Stomach smooth muscle (tissue), 2 donors: Measurements from ENCODE around the gene ZFP64.

Source experiments
- H3K27ac ChIP-seq: one replicate; pipeline ENCODE4 v1.7.0; 2013; ENCODE audit warnings: mild to moderate bottlenecking, low read length, inconsistent platforms
- H3K27me3 ChIP-seq, 2 donors: one replicate each; pipeline ENCODE4 v1.7.0; 2013; ENCODE audit warnings: low read length in 2 of 2; ENCODE audit not compliant: insufficient read depth in 2 of 2, control insufficient read depth in 1 of 2
- H3K36me3 ChIP-seq, 2 donors: one replicate each; pipeline ENCODE4 v1.7.0; 2013; ENCODE audit warnings: low read length in 2 of 2; ENCODE audit not compliant: control insufficient read depth in 2 of 2, insufficient read depth in 2 of 2
- H3K4me1 ChIP-seq: one replicate; pipeline ENCODE4 v1.7.0; 2013; ENCODE audit warnings: low read length; ENCODE audit not compliant: control insufficient read depth, insufficient read depth
- H3K4me3 ChIP-seq, 2 donors: one replicate each; pipeline ENCODE4 v1.7.0; 2013; ENCODE audit warnings: low read length in 2 of 2
- H3K9ac ChIP-seq, 2 donors: one replicate each; pipeline ENCODE4 v1.7.0; 2013; ENCODE audit warnings: low read length in 2 of 2, mild to moderate bottlenecking in 1 of 2
- H3K9me3 ChIP-seq, 2 donors: one replicate each; pipeline ENCODE4 v1.7.0; 2013; ENCODE audit warnings: low read length in 2 of 2; ENCODE audit not compliant: control insufficient read depth in 2 of 2
- donor health status: healthy.
- donor health status: Pancreatic carcinoma.

Gene ZFP64

DNA sequence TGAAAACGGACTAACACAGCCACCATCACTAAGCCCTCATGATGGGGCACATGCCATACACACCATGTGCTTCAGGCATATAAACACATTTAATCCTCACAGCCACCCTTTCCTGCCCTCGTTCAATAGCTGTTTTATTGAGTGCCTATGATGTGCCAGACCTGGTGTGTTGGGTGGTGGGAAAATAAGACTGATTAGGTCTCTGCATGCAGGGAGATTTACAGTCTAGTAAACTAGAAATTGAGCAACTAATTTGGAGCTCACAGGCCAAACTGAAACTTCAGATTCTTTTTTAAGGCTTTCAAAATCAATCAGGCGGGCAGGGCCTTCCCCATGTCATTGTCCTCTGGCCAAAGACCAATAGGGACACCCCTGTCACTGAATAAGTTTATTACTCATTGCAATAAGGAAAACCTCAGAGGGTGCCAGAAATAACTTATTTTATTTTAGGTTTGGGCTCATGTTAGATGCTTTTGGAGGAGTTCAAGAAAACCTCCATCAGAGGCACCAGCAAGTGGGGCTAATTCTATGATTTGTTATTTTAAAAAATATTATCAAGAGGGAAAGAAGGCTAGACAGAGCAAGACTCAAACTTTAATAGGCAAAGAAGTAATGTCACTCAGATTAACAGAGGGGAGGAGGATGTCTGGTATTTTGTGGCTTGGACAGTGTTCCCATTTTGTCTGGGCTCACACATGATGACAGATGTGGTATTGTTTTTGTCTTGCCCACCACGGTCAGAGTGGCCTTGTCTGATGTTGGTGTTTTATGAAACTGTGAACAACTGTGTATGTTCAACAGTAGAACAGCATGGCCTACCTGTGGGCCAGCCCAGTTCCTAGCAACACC lies 12.0 kb downstream of the ZFP64 start:
- H3K4me1 ChIP-seq, result no peaks in the 10 kb centered on the region
- H3K27me3 ChIP-seq, result no peaks in the 10 kb centered on the region
- peaks cover 0 to 21% of the 10 kb centered on the region in 2 donors for H3K36me3 ChIP-seq
- H3K9me3 ChIP-seq, result no peaks in the 10 kb centered on the region
- H3K4me3 ChIP-seq, result no peak overlapping the region
- H3K9ac ChIP-seq, result no peak overlapping the region
- H3K27ac ChIP-seq, result no peak overlapping the region

- H3K9me3 ChIP-seq, result no peaks in the 10 kb centered on the region
- no peak overlapping the region for H3K27ac ChIP-seq
- H3K4me1 ChIP-seq, result no peaks in the 10 kb centered on the region
- H3K36me3 ChIP-seq, result peaks cover 0 to 15% of the 10 kb centered on the region in 2 donors
- H3K27me3 ChIP-seq, result no peaks in the 10 kb centered on the region
- no peak overlapping the region for H3K4me3 ChIP-seq
- H3K9ac ChIP-seq, result no peak overlapping the region
Observed at GRCh38 chr20:52178691-52179090, 12.9 kb downstream of the ZFP64 start.

DNA sequence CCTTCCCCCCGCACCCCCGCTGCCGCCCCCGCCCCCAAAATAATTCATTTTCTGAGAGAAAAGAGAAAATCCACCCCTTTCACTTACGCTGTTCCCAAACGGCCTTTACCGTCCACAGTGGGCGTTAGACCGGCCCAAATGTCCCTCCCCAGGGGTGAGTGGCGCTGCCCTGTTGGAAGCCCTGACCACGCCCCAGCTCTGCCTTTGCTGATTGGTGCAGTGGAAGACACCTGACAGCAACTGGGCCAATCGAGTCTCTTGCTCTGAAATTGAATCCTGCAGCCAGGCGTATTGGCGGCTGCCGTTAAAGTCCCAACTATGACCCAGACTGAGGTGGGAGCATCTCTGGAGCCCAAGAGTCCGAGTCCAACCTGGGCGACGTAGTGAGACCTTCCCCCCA lies 15.7 kb downstream of the ZFP64 start:
- no peaks in the 10 kb centered on the region for H3K4me1 ChIP-seq
- H3K27ac ChIP-seq, result no peak overlapping the region
- H3K36me3 ChIP-seq, result peaks cover 10 to 12% of the 10 kb centered on the region in 2 donors
- H3K27me3 ChIP-seq, result no peaks in the 10 kb centered on the region
- no peak overlapping the region for H3K4me3 ChIP-seq
- H3K9ac ChIP-seq, result no peak overlapping the region
- no peaks in the 10 kb centered on the region for H3K9me3 ChIP-seq

DNA sequence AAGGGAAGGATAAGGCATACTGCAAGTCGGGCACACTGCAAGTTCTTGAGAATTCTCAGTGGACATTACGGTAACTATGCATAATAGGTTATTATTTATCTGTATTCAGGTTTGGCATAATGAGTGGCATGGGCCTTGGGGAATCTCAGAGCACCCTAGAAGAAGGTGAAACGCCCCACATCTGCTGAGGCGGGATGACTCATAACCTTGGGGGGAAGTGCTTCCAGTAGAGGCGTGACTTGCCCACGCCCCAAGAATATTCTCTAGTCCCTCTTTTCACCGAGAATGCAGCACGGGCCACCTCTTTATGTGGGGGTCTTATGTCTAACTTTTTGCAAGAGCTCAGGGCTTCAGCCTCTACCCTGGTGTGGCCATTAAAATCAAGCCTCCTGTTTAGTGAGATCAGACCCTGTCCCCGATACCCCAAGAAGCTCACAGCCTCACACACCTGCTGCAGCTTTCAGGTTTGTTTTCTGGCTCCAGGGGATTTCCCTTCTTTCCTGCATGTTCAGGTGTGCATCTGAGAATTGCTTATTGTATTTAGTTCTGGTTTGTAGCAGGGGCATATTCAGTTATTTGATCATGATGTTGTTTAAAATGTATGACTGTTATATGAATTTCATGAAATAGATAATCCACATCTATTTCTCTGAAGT lies 19.1 kb downstream of the ZFP64 start:
- Histone ChIP-seq H3K27me3 (no peaks in the 10 kb centered on the region), H3K9me3 (no peaks in the 10 kb centered on the region), H3K4me1 (no peaks in the 10 kb centered on the region), H3K27ac (no peak overlapping the region), H3K9ac (no peak overlapping the region), H3K4me3 (no peak overlapping the region), H3K36me3 (peaks cover 12 to 14% of the 10 kb centered on the region in 2 donors)

DNA sequence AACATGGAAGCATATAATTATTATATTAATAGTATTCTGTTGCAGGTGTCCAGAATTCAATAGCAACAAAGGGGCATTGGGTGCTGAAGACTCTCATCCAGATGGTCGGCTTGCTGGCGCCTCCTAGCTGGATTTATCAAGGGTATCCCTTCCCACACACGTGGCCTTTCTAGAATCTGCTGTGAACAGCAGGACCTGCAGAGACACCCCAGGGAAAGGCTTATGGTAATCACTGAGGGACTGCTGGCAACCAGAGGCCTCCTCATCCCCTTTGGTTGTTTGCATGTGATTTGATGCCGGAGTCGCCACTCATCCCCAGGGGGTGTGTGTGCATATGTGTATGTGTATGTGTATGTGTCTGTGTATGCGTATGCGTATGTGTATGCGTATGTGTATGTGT lies 20.6 kb downstream of the ZFP64 start:
- Histone ChIP-seq H3K27me3 (no peaks in the 10 kb centered on the region), H3K27ac (no peak overlapping the region), H3K4me3 (no peak overlapping the region), H3K9me3 (no peaks in the 10 kb centered on the region), H3K9ac (no peak overlapping the region), H3K36me3 (peaks cover 14% of the 10 kb centered on the region in 2 donors), H3K4me1 (no peaks in the 10 kb centered on the region)

DNA sequence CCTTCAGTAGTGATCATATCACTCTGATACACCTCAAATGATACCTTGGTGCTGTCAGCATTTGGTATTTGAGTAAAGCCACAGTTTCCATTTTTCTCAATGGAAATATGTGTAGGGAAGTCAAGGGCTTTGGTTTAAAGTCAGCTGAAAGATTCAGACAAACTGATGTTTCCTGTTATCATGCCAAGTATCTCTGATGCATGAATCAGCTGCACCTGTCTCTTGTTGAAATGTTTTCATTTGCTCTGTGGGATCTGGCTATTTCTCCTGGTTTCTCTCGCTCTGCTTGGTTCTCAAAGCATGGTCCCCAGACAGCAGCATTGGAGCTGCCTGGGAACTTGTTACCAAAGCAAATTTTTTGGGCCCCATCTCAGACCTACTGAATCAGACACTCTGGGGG lies 23.5 kb downstream of the ZFP64 start:
- Histone ChIP-seq H3K9me3 (peaks cover 0 to 2% of the 10 kb centered on the region in 2 donors), H3K36me3 (peaks cover 17 to 28% of the 10 kb centered on the region in 2 donors), H3K27me3 (no peaks in the 10 kb centered on the region)

GRCh38 chr20:52167232-52167840 lies 24.2 kb downstream of the ZFP64 start:
- Histone ChIP-seq H3K27me3 (no peaks in the 10 kb centered on the region), H3K4me1 (no peaks in the 10 kb centered on the region), H3K36me3 (peaks cover 17 to 24% of the 10 kb centered on the region in 2 donors), H3K9ac (no peak overlapping the region), H3K4me3 (no peak overlapping the region), H3K27ac (no peak overlapping the region), H3K9me3 (peaks cover 0 to 2% of the 10 kb centered on the region in 2 donors)

More for the DNA sequence above, 23.5 kb downstream of the ZFP64 start:
- H3K27ac ChIP-seq, result no peak overlapping the region
- no peaks in the 10 kb centered on the region for H3K4me1 ChIP-seq
- no peak overlapping the region for H3K4me3 ChIP-seq
- H3K9ac ChIP-seq, result no peak overlapping the region

DNA sequence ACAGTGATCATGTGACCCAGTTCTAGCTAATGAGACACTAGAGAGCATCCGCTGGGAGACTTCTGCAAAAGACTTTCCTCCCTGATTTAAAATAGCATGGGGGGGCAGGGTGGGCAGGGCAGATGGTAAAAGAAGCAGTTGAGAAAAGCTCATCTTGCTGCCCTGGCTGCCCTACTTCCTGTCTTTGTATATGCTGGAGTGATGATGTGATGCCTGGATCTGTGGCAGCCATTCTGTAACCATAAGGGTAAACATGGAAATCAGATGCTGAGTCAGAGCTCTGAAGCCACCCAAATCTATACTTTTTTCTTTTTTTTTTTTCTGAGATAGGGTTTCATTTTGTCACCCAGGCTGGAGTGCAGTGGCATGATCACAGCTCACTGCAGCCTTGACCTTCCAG lies 25.4 kb downstream of the ZFP64 start:
- Histone ChIP-seq H3K27me3 (no peaks in the 10 kb centered on the region), H3K4me3 (no peak overlapping the region), H3K27ac (no peak overlapping the region), H3K9ac (no peak overlapping the region), H3K9me3 (peaks cover 0 to 2% of the 10 kb centered on the region in 2 donors), H3K4me1 (no peaks in the 10 kb centered on the region), H3K36me3 (peaks cover 14 to 19% of the 10 kb centered on the region in 2 donors)

DNA sequence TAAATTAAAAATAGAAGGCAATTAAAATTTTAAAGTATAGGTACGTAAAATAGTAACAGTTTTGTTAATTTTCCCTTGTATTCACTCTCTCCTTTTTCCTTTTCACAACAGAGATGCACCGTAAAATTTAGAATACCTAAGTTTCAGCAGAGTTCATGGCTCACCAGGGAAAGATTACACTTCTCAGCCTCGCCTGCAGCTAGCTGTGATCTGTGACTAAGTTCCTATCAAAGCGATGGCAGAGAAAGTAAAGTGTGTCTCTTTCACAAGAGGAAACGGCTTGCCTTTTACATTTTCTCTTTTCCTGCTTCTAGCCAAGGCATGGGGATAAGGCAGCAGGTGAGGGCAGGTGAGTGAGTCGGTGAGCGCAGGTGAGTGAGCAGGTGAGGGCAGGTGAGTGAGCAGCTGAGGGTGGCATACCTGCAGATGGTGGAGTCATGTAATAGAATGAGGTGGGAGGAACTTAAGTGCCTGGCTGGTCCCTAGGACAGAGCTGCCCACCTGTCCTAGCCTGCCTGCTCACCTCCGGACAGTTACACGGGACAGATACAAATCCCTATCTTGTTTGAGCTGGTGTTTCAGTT lies 30.9 kb downstream of the ZFP64 start:
- H3K4me1 ChIP-seq, result no peaks in the 10 kb centered on the region
- H3K4me3 ChIP-seq, result no peak overlapping the region
- no peak overlapping the region for H3K9ac ChIP-seq
- H3K9me3 ChIP-seq, result peaks cover 0 to 1% of the 10 kb centered on the region in 2 donors
- peaks cover 25 to 39% of the 10 kb centered on the region in 2 donors for H3K36me3 ChIP-seq
- H3K27ac ChIP-seq, result no peak overlapping the region
- no peaks in the 10 kb centered on the region for H3K27me3 ChIP-seq

DNA sequence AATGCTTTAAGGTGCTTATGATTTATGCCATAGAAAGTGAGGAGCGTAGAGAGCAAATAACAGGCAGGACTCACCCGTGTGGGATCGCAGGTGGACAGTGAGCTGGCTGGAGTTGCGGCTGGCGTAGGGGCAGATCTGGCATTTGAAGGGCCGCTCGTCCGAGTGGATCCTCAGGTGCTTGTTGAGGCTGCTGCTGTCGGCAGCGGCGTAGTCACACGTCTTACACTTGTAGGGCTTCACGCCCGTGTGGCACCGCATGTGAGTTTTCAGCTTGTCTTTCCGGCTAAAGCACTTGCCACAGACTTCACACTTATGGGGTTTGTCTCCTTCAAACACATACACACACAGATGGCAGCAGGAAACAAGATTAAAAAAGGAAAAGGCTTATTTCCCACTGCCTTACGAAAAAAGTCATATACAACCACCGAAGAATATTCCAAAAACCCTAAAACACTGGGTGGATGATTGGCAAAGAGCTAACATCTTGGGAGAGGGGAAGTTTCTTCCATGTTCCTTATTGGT lies 31.5 kb downstream of the ZFP64 start:
- H3K27ac ChIP-seq, result no peak overlapping the region
- H3K9ac ChIP-seq, result no peak overlapping the region
- H3K9me3 ChIP-seq, result no peaks in the 10 kb centered on the region
- peaks cover 23 to 36% of the 10 kb centered on the region in 2 donors for H3K36me3 ChIP-seq
- H3K4me3 ChIP-seq, result no peak overlapping the region
- no peaks in the 10 kb centered on the region for H3K27me3 ChIP-seq
- no peaks in the 10 kb centered on the region for H3K4me1 ChIP-seq
